ENCODE measurements around the gene CMTM6.
"Not testable (repeated sequence)": the region's sequence is repeated elsewhere in the genome, so short reads cannot be mapped to it uniquely, and the experiment has no call there.

Gene CMTM6

GRCh38 chr3:32482693-32483092 lies 20.0 kb downstream of the CMTM6 start:
- DNase-seq (ENCODE audit: low read depth) = no peak
- no peak overlapping the region for H3K4me3 ChIP-seq (ENCODE audit: low read depth, low read length)
- TF ChIP-seq CTCF (IDR thresholded peaks at IDR 0.05; ENCODE audit: insufficient read depth, low read depth, low read length, missing control alignments) = no peak

- no peak for TF ChIP-seq CTCF (IDR thresholded peaks at IDR 0.05; ENCODE audit: insufficient read depth, low read depth, low read length, missing control alignments)
- DNase-seq (ENCODE audit: low read depth) = no peak
Measured at GRCh38 chr3:32481791-32482631, 20.6 kb downstream of the CMTM6 start.

GRCh38 chr3:32480604-32481003 lies 22.0 kb downstream of the CMTM6 start:
- H3K4me3 ChIP-seq (ENCODE audit: low read depth, low read length) = no peak overlapping the region
- TF ChIP-seq CTCF (IDR thresholded peaks at IDR 0.05; ENCODE audit: insufficient read depth, low read depth, low read length, missing control alignments) = no peak
- DNase-seq (ENCODE audit: low read depth) = no peak

More at GRCh38 chr3:32481791-32482631, 20.6 kb downstream of the CMTM6 start:
- no peak overlapping the region for H3K4me3 ChIP-seq (ENCODE audit: low read depth, low read length)

- no peak overlapping the region for H3K4me3 ChIP-seq (ENCODE audit: low read depth, low read length)
- no peak for DNase-seq (ENCODE audit: low read depth)
- TF ChIP-seq CTCF (IDR thresholded peaks at IDR 0.05; ENCODE audit: insufficient read depth, low read depth, low read length, missing control alignments) = no peak
Measured at GRCh38 chr3:32474201-32474600, 28.5 kb downstream of the CMTM6 start.

- H3K4me3 ChIP-seq (ENCODE audit: low read depth, low read length); DNase-seq (ENCODE audit: low read depth): not testable (repeated sequence)
Measured at GRCh38 chr3:32472151-32472550, 30.5 kb downstream of the CMTM6 start.

- TF ChIP-seq CTCF (IDR thresholded peaks at IDR 0.05; ENCODE audit: insufficient read depth, low read depth, low read length, missing control alignments) = no peak
- H3K4me3 ChIP-seq (ENCODE audit: low read depth, low read length) = no peak overlapping the region
- DNase-seq (ENCODE audit: low read depth) = no peak
Measured at GRCh38 chr3:32471246-32471645, 31.4 kb downstream of the CMTM6 start.

- no peak for DNase-seq (ENCODE audit: low read depth)
- no peak for TF ChIP-seq CTCF (IDR thresholded peaks at IDR 0.05; ENCODE audit: insufficient read depth, low read depth, low read length, missing control alignments)
Measured at GRCh38 chr3:32470362-32470761, 32.3 kb downstream of the CMTM6 start.

More at GRCh38 chr3:32470362-32470761, 32.3 kb downstream of the CMTM6 start:
- no peak overlapping the region for H3K4me3 ChIP-seq (ENCODE audit: low read depth, low read length)

All from GM12865 (cell line).